ENCODE data around the gene SSPN.

The SSPN gene

DNA sequence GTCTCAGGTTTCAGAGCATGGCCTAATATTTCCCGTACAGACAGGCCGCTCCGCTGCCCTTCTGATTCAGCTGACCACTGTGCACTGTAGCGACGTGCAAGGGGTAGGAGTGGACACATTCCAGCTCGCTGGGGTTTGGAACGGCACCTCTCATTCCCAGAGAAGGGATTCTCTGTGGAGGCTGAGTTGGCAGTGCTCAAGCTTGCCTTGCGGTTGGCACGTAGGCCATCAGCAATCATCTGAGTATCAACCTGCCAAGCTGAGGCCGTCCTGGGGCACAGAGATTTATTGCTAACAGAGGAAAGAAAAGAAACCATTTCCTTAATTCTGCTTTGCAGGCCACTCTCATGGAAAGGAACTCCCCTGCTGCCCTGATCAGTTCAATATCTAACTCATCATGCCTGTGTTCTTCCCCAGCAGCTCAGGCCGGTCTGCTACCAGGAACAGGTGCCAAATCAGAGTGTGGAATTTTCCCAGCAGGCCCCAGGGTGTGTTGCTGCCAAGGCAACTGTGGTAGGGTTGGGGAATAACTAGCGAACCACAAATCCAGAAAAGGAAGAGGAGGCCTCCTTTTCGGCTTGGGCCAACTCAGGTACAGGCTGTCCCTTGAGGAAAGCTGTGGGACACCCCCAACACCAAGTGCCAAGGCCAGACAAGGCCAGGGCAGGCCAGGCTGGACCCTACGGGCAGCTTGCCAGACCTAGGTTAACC, 92.5 kb downstream of the SSPN start:
- Mint-ChIP-seq H3K4me1 (peaks cover 14% of the 10 kb centered on the region), H3K4me3 (no peak overlapping the region), H3K27me3 (ENCODE audit: low read depth, poor library complexity) (peaks cover 8% of the 10 kb centered on the region), H3K36me3 (ENCODE audit: low read depth) (no peaks in the 10 kb centered on the region), H3K9me3 (no peaks in the 10 kb centered on the region), H3K27ac (no peak overlapping the region)
- DNase-seq, result no peak
- TF ChIP-seq, protein P1, sequence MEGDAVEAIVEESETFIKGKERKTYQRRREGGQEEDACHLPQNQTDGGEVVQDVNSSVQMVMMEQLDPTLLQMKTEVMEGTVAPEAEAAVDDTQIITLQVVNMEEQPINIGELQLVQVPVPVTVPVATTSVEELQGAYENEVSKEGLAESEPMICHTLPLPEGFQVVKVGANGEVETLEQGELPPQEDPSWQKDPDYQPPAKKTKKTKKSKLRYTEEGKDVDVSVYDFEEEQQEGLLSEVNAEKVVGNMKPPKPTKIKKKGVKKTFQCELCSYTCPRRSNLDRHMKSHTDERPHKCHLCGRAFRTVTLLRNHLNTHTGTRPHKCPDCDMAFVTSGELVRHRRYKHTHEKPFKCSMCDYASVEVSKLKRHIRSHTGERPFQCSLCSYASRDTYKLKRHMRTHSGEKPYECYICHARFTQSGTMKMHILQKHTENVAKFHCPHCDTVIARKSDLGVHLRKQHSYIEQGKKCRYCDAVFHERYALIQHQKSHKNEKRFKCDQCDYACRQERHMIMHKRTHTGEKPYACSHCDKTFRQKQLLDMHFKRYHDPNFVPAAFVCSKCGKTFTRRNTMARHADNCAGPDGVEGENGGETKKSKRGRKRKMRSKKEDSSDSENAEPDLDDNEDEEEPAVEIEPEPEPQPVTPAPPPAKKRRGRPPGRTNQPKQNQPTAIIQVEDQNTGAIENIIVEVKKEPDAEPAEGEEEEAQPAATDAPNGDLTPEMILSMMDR (IDR thresholded peaks at IDR 0.05), result no peak

DNA sequence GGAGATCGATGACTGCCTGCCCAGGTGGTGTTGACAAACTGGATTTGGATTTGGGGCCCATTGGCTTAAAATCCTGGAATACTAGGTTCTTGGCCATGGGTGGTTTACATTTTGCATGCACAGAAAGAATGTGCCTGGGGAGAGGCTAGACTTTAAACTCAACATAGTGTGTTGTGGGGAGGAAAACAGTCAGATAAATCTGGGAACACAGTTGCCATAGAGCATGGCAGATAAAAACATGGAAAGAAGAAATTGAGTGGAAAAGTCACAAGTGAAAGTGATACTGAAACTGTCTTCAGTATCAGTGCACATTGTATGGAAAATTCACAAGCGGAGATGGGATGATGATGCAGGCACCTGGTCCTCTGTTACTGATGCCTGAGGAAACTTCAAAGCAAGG, 95.2 kb downstream of the SSPN start:
- H3K4me3 Mint-ChIP-seq, result no peak overlapping the region
- peaks cover 14% of the 10 kb centered on the region for H3K4me1 Mint-ChIP-seq
- DNase-seq, result no peak
- no peaks in the 10 kb centered on the region for H3K9me3 Mint-ChIP-seq
- H3K27me3 Mint-ChIP-seq (ENCODE audit: low read depth, poor library complexity), result peaks cover 8% of the 10 kb centered on the region
- H3K27ac Mint-ChIP-seq, result no peak overlapping the region
- TF ChIP-seq, protein P1 (IDR thresholded peaks at IDR 0.05), result no peak
- H3K36me3 Mint-ChIP-seq (ENCODE audit: low read depth), result no peaks in the 10 kb centered on the region

- no peaks in the 10 kb centered on the region for H3K9me3 Mint-ChIP-seq
These were observed 97.2 kb downstream of the SSPN start for GRCh38 chr12:26292596-26292995.

DNA sequence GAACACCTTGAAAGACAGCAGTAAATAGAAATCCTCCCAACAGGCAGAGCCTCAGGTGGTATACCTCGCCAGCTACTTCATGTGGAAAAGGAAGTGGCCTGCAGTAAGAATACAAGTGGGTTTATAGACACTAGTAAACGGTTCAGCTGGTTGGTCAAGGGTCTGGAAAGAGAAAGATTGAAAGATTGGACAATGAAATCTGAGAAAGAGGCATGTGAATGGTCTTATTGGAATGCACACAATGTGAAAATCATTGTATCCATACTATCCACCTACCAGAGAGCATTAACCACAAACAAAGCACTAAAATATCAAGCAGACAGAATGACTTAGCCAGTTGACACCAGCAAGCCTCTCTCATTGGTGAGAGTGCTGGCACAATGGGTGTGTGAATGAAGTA, 98.2 kb downstream of the SSPN start:
- Mint-ChIP-seq H3K27me3 (ENCODE audit: low read depth, poor library complexity) (peaks cover 6% of the 10 kb centered on the region), H3K36me3 (ENCODE audit: low read depth) (no peaks in the 10 kb centered on the region), H3K4me1 (peaks cover 4% of the 10 kb centered on the region), H3K4me3 (no peak overlapping the region), H3K27ac (no peak overlapping the region), H3K9me3 (no peaks in the 10 kb centered on the region)
- TF ChIP-seq, protein P1 (IDR thresholded peaks at IDR 0.05), result no peak
- DNase-seq, result no peak

More at GRCh38 chr12:26292596-26292995, 97.2 kb downstream of the SSPN start:
- H3K36me3 Mint-ChIP-seq (ENCODE audit: low read depth), result no peaks in the 10 kb centered on the region
- H3K4me3 Mint-ChIP-seq, result no peak overlapping the region
- no peak overlapping the region for H3K27ac Mint-ChIP-seq
- TF ChIP-seq, protein P1 (IDR thresholded peaks at IDR 0.05), result no peak
- peaks cover 8% of the 10 kb centered on the region for H3K27me3 Mint-ChIP-seq (ENCODE audit: low read depth, poor library complexity)
- no peak for DNase-seq
- peaks cover 8% of the 10 kb centered on the region for H3K4me1 Mint-ChIP-seq

- Mint-ChIP-seq H3K4me1 (peaks cover 4% of the 10 kb centered on the region), H3K9me3 (no peaks in the 10 kb centered on the region), H3K27ac (no peak overlapping the region), H3K27me3 (ENCODE audit: low read depth, poor library complexity) (peaks cover 5% of the 10 kb centered on the region), H3K4me3 (no peak overlapping the region), H3K36me3 (ENCODE audit: low read depth) (no peaks in the 10 kb centered on the region)
- TF ChIP-seq, protein P1 (IDR thresholded peaks at IDR 0.05), result no peak
- no peak for DNase-seq
These were observed 99.6 kb downstream of the SSPN start for GRCh38 chr12:26295001-26295400.

Measured in nephron progenitor cell (in vitro differentiated cells).